Endothelial cell (in vitro differentiated cells): ENCODE results near the gene HSBP1L1. TPM values are rescaled to one million over a fixed set of nuclear protein-coding genes. Genes with fewer than 3 reads are reported as not detected.
A peak's percentile ranks its signal among the peaks of the same experiment; 100 is the strongest.
"Not testable (repeated sequence)": the region's sequence is repeated elsewhere in the genome, so short reads cannot be mapped to it uniquely, and the experiment has no call there.

Source experiments
- DNase-seq: peaks from one replicate; pipeline ENCODE4 v3.0.0; 2021; ENCODE audit warnings: low spot score
- H3K27ac Mint-ChIP-seq: one replicate; pipeline ENCODE4 v1.8.0; 2021; ENCODE audit warnings: mixed read lengths, inconsistent platforms; ENCODE audit not compliant: unreplicated experiment
- H3K27me3 Mint-ChIP-seq: one replicate; pipeline ENCODE4 v1.8.0; 2021; ENCODE audit warnings: mild to moderate bottlenecking, moderate library complexity, mixed read lengths, inconsistent platforms; ENCODE audit not compliant: unreplicated experiment
- H3K36me3 Mint-ChIP-seq: one replicate; pipeline ENCODE4 v1.8.0; 2021; ENCODE audit warnings: mild to moderate bottlenecking, low read depth, mixed read lengths, inconsistent platforms; ENCODE audit not compliant: unreplicated experiment
- H3K4me1 Mint-ChIP-seq: one replicate; pipeline ENCODE4 v1.8.0; 2021; ENCODE audit warnings: mild to moderate bottlenecking, mixed read lengths, inconsistent platforms; ENCODE audit not compliant: unreplicated experiment
- H3K4me3 Mint-ChIP-seq: one replicate; pipeline ENCODE4 v1.8.0; 2021; ENCODE audit warnings: mild to moderate bottlenecking, mixed read lengths, inconsistent platforms; ENCODE audit not compliant: unreplicated experiment
- H3K9me3 Mint-ChIP-seq: one replicate; pipeline ENCODE4 v1.8.0; 2021; ENCODE audit warnings: mixed read lengths, inconsistent platforms; ENCODE audit not compliant: unreplicated experiment
- CTCF ChIP-seq: fragments of 200-600 bp; sonication (generic); IDR thresholded peaks from one replicate; pipeline ENCODE4 v1.5.0; 2021; ENCODE audit warnings: antibody characterized with exemption; ENCODE audit not compliant: unreplicated experiment
- total RNA-seq: library from RNA; stranded (reverse); fragmentation: NEBNext Ultra II Directional; extraction: Animal tissue kit (Norgen Biotek cat#: 25700); gene quantifications from one replicate; pipeline ENCODE4 v1.2.1, GENCODE V29; 2021; ENCODE audit not compliant: unreplicated experiment

The HSBP1L1 gene
- total RNA-seq, 1 donor from 2014 or later: 0.87 TPM

- Mint-ChIP-seq H3K27ac (peak overlapping the region; percentile 48), H3K9me3 (no peaks in the 10 kb centered on the region), H3K27me3 (no peaks in the 10 kb centered on the region), H3K36me3 (peaks cover 8% of the 10 kb centered on the region), H3K4me3 (peak overlapping the region; percentile 94), H3K4me1 (peaks cover 18% of the 10 kb centered on the region)
- no peak for TF ChIP-seq CTCF
- DNase-seq: no peak
Observed at GRCh38 chr18:79987566-79987965, 23.1 kb downstream of the HSBP1L1 start.

GRCh38 chr18:79988071-79988450 is 23.6 kb downstream of the HSBP1L1 start:
- Mint-ChIP-seq H3K27ac (no peak overlapping the region), H3K4me1 (peaks cover 18% of the 10 kb centered on the region), H3K36me3 (peaks cover 8% of the 10 kb centered on the region), H3K4me3 (peak overlapping the region; percentile 94), H3K27me3 (no peaks in the 10 kb centered on the region), H3K9me3 (no peaks in the 10 kb centered on the region)
- DNase-seq: peak; percentile 72
- TF ChIP-seq CTCF: no peak

- H3K9me3 Mint-ChIP-seq: no peaks in the 10 kb centered on the region
- H3K36me3 Mint-ChIP-seq: peaks cover 8% of the 10 kb centered on the region
- DNase-seq: peak; percentile 76
- H3K27me3 Mint-ChIP-seq: no peaks in the 10 kb centered on the region
- no peak for TF ChIP-seq CTCF
- H3K27ac Mint-ChIP-seq: peak within 1 kb of the TSS; percentile 92
- peaks cover 18% of the 10 kb centered on the region for H3K4me1 Mint-ChIP-seq
- peak within 1 kb of the TSS; percentile 98 for H3K4me3 Mint-ChIP-seq
Observed at GRCh38 chr18:79988451-79989194, 24.2 kb downstream of the HSBP1L1 start, which contains the start of gene TXNL4A. Gene TXNL4A, minus strand, starts transcription at chr18:79988563. Its CDS starts 171 bp downstream, at chr18:79988392.

- no peak for TF ChIP-seq CTCF
- Mint-ChIP-seq H3K27me3 (no peaks in the 10 kb centered on the region), H3K36me3 (peaks cover 5% of the 10 kb centered on the region), H3K9me3 (no peaks in the 10 kb centered on the region), H3K4me3 (peak overlapping the region; percentile 98), H3K4me1 (peaks cover 18% of the 10 kb centered on the region), H3K27ac (no peak overlapping the region)
- DNase-seq: no peak
Observed at GRCh38 chr18:79989195-79989497, 24.7 kb downstream of the HSBP1L1 start.

- H3K27ac Mint-ChIP-seq: no peak overlapping the region
- H3K9me3 Mint-ChIP-seq: no peaks in the 10 kb centered on the region
- H3K36me3 Mint-ChIP-seq: no peaks in the 10 kb centered on the region
- H3K4me1 Mint-ChIP-seq: peaks cover 16% of the 10 kb centered on the region
- no peak for TF ChIP-seq CTCF
- H3K4me3 Mint-ChIP-seq: no peak overlapping the region
- H3K27me3 Mint-ChIP-seq: peaks cover 1% of the 10 kb centered on the region
- DNase-seq: no peak
Observed at GRCh38 chr18:79991494-79991893, 27.1 kb downstream of the HSBP1L1 start.

GRCh38 chr18:79999701-80000100 is 35.3 kb downstream of the HSBP1L1 start:
- not testable (repeated sequence) for H3K4me1 Mint-ChIP-seq, DNase-seq, H3K4me3 Mint-ChIP-seq, H3K9me3 Mint-ChIP-seq, H3K27me3 Mint-ChIP-seq, H3K27ac Mint-ChIP-seq, H3K36me3 Mint-ChIP-seq
